Measurements from ENCODE around the gene NF1.

The NF1 gene

DNA sequence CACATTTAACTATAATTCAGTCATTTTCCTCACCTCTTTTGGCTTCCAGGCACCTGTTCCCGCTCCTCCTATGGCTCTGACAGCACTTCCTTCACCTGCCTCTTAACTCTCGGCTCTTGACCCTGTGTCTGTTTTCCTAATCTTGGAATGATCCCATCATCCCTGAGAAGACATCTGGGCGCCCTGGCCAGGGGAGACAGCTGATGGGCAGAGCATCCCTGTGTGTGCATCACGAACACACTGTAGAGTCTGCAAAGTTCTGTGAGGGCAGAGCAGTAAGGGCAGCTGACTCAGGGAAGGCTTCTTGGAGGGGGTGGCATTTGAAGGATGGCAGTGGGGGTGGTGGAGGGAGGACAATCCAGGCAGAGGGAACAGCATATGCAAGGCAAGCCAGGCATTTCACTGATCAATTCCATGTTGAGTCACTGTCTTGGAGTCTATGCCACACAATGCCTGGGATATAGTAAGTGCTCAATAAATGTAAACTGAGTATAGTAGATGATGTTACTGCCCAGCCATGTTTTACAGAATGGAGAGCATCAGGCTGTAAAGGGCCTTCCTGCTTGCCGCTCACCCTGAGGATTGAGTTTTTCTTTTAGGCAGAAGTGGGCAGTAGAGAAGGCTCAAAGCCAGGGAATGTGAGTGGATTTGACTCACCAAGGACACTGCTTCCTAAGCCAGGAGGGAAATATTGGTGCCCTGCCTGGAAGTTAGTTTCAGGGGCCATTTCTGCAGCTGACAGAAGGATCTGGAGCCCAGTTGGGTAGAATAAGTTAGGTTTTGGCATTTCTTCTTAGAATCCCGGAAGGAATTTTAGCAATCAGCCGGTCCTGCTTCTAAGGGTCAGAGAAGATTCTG, 290.9 kb downstream of the NF1 start:
- no peak for DNase-seq (ENCODE audit: extremely low spot score)
- TF ChIP-seq, protein P1, sequence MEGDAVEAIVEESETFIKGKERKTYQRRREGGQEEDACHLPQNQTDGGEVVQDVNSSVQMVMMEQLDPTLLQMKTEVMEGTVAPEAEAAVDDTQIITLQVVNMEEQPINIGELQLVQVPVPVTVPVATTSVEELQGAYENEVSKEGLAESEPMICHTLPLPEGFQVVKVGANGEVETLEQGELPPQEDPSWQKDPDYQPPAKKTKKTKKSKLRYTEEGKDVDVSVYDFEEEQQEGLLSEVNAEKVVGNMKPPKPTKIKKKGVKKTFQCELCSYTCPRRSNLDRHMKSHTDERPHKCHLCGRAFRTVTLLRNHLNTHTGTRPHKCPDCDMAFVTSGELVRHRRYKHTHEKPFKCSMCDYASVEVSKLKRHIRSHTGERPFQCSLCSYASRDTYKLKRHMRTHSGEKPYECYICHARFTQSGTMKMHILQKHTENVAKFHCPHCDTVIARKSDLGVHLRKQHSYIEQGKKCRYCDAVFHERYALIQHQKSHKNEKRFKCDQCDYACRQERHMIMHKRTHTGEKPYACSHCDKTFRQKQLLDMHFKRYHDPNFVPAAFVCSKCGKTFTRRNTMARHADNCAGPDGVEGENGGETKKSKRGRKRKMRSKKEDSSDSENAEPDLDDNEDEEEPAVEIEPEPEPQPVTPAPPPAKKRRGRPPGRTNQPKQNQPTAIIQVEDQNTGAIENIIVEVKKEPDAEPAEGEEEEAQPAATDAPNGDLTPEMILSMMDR (IDR thresholded peaks at IDR 0.05; ENCODE audit: control extremely low read depth, extremely low read depth, low read depth, missing control alignments): no peak
- POLR2A ChIA-PET: no interaction called here
- CTCF ChIA-PET: no interaction called here

DNA sequence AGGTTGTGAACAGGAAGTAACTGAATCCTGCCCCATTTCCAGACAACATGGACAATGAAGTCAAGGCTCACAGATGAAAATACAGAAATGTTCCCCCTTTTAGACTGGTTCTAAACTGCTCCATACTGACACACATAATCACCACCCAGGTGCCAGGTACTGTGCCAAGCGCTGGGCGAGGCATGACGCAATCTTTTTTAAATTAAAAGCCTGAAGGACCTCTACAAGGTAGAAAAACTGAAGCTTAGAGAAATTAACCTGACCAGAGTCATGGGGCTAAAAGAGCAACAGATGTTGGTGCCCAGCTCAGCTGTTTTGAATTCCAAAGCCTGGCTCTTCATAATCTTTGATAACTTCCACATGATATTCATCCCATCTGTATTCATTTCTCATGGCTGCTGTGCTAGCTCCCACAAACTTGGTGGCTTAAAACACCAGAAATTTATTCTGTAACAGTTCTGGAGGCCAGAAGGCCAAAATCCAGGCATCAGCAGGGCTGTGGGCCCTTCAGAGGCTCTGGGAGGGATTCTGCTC, 291.8 kb downstream of the NF1 start:
- TF ChIP-seq, protein P1 (IDR thresholded peaks at IDR 0.05; ENCODE audit: control extremely low read depth, extremely low read depth, low read depth, missing control alignments): no peak
- ChIA-PET CTCF (no interaction called here), POLR2A (no interaction called here)
- DNase-seq (ENCODE audit: extremely low spot score): no peak

DNA sequence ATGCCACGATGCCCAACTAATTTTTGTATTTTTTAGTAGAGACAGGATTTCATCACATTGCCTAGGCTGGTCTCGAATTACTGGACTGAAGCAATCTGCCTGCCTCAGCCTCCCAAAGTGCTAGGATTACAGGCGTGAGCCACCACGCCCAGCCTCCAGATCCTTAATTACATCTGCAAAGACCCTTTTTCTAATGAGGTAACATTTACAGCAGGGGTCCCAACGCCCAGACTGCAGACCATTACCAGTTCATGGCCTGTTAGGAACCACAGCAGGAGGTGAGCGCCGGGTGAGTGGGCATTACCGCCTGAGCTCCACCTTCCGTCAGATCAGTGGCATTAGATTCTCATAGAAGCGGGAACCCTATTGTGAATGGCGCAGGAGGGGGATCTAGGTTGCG, 292.7 kb downstream of the NF1 start:
- ChIA-PET POLR2A (no interaction called here), CTCF (interaction anchor here (1.5 to 3.3 kb wide), 2 partner anchors 14 to 454 kb away, joined by 4 to 19 read pairs; no protein-coding TSS in a partner anchor)
- TF ChIP-seq, protein P1 (IDR thresholded peaks at IDR 0.05; ENCODE audit: control extremely low read depth, extremely low read depth, low read depth, missing control alignments): no peak
- DNase-seq (ENCODE audit: extremely low spot score): no peak

DNA sequence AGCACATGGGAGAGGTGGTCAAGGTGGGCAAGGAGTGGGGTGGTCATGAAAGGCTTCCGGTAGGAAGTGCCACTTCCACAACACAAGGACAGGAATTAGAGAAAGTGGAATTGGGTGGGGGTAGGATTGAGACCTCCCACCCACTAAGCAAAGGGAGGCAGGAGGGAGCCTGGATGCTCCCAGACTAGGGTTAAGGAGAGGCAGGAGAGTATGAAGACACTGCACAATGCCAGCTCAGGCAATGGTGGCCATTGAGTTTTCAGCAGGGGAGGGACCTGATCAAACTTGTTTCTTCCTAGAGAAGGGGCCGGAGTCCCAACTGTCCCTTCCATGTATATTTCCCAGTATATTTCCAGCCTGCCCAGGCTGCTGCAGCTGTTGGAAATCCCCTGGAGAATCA, 293.6 kb downstream of the NF1 start:
- no peak for DNase-seq (ENCODE audit: extremely low spot score)
- ChIA-PET POLR2A (no interaction called here), CTCF (interaction anchor here (1.2 to 3.3 kb wide), 6 partner anchors 10 to 453 kb away, joined by 3 to 23 read pairs (median 14); no protein-coding TSS in a partner anchor)
- TF ChIP-seq, protein P1 (IDR thresholded peaks at IDR 0.05; ENCODE audit: control extremely low read depth, extremely low read depth, low read depth, missing control alignments): no peak

DNA sequence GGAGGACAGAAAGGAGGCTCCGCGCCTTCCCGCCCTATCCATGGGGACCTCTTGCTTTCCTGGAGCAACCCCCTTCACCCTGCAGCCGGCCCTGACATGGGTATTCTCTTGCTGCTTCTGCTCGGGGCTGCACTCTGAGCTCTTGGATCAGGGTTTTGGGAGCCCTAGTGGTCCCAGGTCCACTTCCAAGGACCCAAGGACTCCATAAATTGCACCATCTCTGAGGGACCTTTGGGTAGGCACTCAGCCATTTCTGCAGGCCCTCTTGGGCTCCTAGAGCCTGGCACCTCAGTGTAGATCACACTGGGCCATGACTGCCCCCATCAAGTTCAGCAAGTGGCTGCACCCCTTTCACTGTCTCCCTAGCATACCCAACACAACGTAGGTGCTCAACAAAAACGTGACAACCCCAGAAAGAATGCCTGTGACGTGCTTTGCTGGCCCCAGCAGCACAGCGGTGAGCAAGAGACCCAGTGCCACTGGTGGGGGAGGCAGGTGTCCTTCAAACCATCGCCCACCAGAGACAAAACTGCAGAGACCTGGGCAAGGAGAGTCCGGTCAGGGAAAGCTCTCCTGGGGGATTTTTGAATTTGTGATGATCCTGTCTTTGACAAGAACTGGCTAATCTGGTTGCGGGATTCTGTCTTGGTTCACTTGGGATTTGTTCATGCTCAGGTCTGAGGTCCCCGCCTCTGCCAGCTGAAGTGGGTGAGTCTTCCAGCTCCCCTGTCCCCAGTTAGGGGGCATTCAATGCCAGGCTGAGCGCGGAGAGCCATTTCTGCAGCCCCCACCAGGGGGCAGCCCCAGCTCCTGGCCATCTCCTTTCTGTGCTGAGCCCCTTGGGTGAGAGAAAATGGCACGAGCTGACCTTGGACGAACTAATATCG, 294.2 kb downstream of the NF1 start:
- DNase-seq (ENCODE audit: extremely low spot score): peak; percentile 66
- POLR2A ChIA-PET: no interaction called here
- TF ChIP-seq, protein P1 (IDR thresholded peaks at IDR 0.05; ENCODE audit: control extremely low read depth, extremely low read depth, low read depth, missing control alignments): peak; percentile 71
- CTCF ChIA-PET: interaction anchor here (0.9 to 3.3 kb wide), 16 partner anchors 9 to 452 kb away, joined by 3 to 23 read pairs (median 4); no protein-coding TSS in a partner anchor
